ENCODE measurements around the gene RABGGTA. TPM values are rescaled to one million over a fixed set of nuclear protein-coding genes. Genes with fewer than 3 reads are reported as not detected.

The RABGGTA gene
- total RNA-seq, 3 donors from 2014 or later (not counting 1 experiment from before 2014, with no cell fraction given) = 72.9 to 95.1 (median 88.5) TPM

- no peak for ATAC-seq
- Histone ChIP-seq H3K27ac (ENCODE audit: low read length) (no peak overlapping the region), H3K4me3 (ENCODE audit: low read length) (no peak overlapping the region), H3K36me3 (ENCODE audit: control insufficient read depth, insufficient read depth, low read length) (peaks cover 25% of the 10 kb centered on the region), H3K9me3 (ENCODE audit: control insufficient read depth, insufficient read depth, low read length) (no peaks in the 10 kb centered on the region), H3K27me3 (ENCODE audit: control insufficient read depth, insufficient read depth, low read length) (no peaks in the 10 kb centered on the region), H3K4me1 (ENCODE audit: control insufficient read depth, insufficient read depth, low read length) (no peaks in the 10 kb centered on the region)
- Mint-ChIP-seq H3K9me3 (no peaks in the 10 kb centered on the region), H3K36me3 (peaks cover 5% of the 10 kb centered on the region), H3K4me3 (no peak overlapping the region), H3K27me3 (ENCODE audit: low read depth in 2 of 2) (no peaks in the 10 kb centered on the region), H3K4me1 (peaks cover 0 to 3% of the 10 kb centered on the region in 2 donors), H3K27ac (no peak overlapping the region)
- 94% methylated on average over 19 of the region's 19 CpGs for WGBS (ENCODE audit: insufficient coverage)
- TF ChIP-seq CTCF (IDR thresholded peaks at IDR 0.05) = no peak
- DNase-seq = no peak
- intact Hi-C loops (cut with micrococcal nuclease) = no loop called here
These were observed 9.4 kb downstream of the RABGGTA start for GRCh38 chr14:24261969-24262327.

- intact Hi-C loops (cut with micrococcal nuclease) = no loop called here
- no peak overlapping the region for H3K4me3 ChIP-seq (ENCODE audit: low read length)
- Mint-ChIP-seq H3K27me3 (ENCODE audit: low read depth in 2 of 2) (no peaks in the 10 kb centered on the region), H3K9me3 (no peaks in the 10 kb centered on the region), H3K36me3 (no peaks in the 10 kb centered on the region), H3K4me3 (no peak overlapping the region), H3K27ac (no peak overlapping the region), H3K4me1 (no peaks in the 10 kb centered on the region)
- peaks cover 20% of the 10 kb centered on the region for H3K36me3 ChIP-seq (ENCODE audit: control insufficient read depth, insufficient read depth, low read length)
- H3K4me1 ChIP-seq (ENCODE audit: control insufficient read depth, insufficient read depth, low read length) = no peaks in the 10 kb centered on the region
- ATAC-seq = no peak
- no peak for DNase-seq
- no peak overlapping the region for H3K27ac ChIP-seq (ENCODE audit: low read length)
- WGBS (ENCODE audit: insufficient coverage) = 96% methylated on average over 20 of the region's 20 CpGs
- no peak for TF ChIP-seq CTCF (IDR thresholded peaks at IDR 0.05)
- no peaks in the 10 kb centered on the region for H3K9me3 ChIP-seq (ENCODE audit: control insufficient read depth, insufficient read depth, low read length)
- no peaks in the 10 kb centered on the region for H3K27me3 ChIP-seq (ENCODE audit: control insufficient read depth, insufficient read depth, low read length)
These were observed 10.0 kb downstream of the RABGGTA start for GRCh38 chr14:24261256-24261968.

GRCh38 chr14:24260780-24261157 is 10.6 kb downstream of the RABGGTA start:
- Mint-ChIP-seq H3K27me3 (ENCODE audit: low read depth in 2 of 2) (no peaks in the 10 kb centered on the region), H3K9me3 (no peaks in the 10 kb centered on the region), H3K4me1 (no peaks in the 10 kb centered on the region), H3K36me3 (no peaks in the 10 kb centered on the region), H3K27ac (no peak overlapping the region), H3K4me3 (no peak overlapping the region)
- no peak overlapping the region for H3K4me3 ChIP-seq (ENCODE audit: low read length)
- no peaks in the 10 kb centered on the region for H3K27me3 ChIP-seq (ENCODE audit: control insufficient read depth, insufficient read depth, low read length)
- 91% methylated on average over 4 of the region's 4 CpGs for WGBS (ENCODE audit: insufficient coverage)
- H3K9me3 ChIP-seq (ENCODE audit: control insufficient read depth, insufficient read depth, low read length) = no peaks in the 10 kb centered on the region
- no peaks in the 10 kb centered on the region for H3K4me1 ChIP-seq (ENCODE audit: control insufficient read depth, insufficient read depth, low read length)
- TF ChIP-seq CTCF (IDR thresholded peaks at IDR 0.05) = no peak
- H3K36me3 ChIP-seq (ENCODE audit: control insufficient read depth, insufficient read depth, low read length) = peaks cover 14% of the 10 kb centered on the region
- ATAC-seq (no peak), DNase-seq (no peak)
- H3K27ac ChIP-seq (ENCODE audit: low read length) = no peak overlapping the region
- intact Hi-C loops (cut with micrococcal nuclease) = no loop called here
